Hepatocyte (in vitro differentiated cells): Measurements from ENCODE around the gene VEPH1.

ENCODE experiments used
- EZH2 ChIP-seq: fragments of 200-600 bp; sonication (generic); IDR thresholded peaks from 2 replicates; pipeline ENCODE4 v1.6.1; 2016; ENCODE audit warnings: antibody characterized with exemption, mild to moderate bottlenecking, borderline replicate concordance
- EZH2phosphoT487 ChIP-seq: fragments of 200-600 bp; sonication (generic); IDR thresholded peaks from one replicate; pipeline ENCODE4 v1.6.1; 2018; ENCODE audit warnings: antibody characterized with exemption, mild to moderate bottlenecking, low read depth, moderate library complexity; ENCODE audit not compliant: unreplicated experiment, severe bottlenecking
- TF ChIP-seq, protein P1 (sequence below): fragments of 200-600 bp; sonication (generic); IDR thresholded peaks from 2 replicates; pipeline ENCODE4 v1.5.1; 2016; ENCODE audit warnings: antibody characterized with exemption, mild to moderate bottlenecking; ENCODE audit not compliant: poor library complexity

DNA sequence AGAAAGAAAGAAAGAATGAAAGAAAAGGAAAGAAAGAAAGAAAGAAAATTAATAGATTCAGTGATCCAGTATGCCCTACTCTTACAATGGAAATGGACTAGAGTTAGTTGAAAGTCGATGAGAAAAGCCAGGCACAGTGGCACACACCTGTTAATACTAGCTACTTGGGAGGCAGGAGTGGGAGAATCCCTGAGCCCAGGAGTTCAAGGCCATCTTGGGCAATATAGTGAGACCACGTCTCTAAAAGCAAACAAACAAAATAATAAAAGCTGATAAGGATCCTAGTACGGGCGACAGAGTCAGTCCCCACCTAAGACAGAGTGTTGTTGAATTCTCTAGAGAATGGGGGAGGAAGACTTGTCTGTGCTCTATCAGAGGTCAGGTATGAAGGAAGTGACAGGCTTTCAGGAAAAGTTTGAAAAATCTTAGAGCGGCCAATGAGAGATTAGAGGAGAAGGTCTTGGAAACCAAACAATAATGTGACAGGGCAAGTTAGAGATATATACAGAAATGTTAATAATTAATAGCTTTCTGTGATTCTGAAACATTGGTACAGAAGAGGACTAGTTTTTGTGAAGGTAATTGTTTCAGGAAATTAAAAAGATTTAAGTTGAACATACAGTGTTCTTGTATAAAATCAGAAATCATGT lies 184.5 kb downstream of the VEPH1 start:
- TF ChIP-seq, protein P1, sequence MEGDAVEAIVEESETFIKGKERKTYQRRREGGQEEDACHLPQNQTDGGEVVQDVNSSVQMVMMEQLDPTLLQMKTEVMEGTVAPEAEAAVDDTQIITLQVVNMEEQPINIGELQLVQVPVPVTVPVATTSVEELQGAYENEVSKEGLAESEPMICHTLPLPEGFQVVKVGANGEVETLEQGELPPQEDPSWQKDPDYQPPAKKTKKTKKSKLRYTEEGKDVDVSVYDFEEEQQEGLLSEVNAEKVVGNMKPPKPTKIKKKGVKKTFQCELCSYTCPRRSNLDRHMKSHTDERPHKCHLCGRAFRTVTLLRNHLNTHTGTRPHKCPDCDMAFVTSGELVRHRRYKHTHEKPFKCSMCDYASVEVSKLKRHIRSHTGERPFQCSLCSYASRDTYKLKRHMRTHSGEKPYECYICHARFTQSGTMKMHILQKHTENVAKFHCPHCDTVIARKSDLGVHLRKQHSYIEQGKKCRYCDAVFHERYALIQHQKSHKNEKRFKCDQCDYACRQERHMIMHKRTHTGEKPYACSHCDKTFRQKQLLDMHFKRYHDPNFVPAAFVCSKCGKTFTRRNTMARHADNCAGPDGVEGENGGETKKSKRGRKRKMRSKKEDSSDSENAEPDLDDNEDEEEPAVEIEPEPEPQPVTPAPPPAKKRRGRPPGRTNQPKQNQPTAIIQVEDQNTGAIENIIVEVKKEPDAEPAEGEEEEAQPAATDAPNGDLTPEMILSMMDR, result no peak
- no peak for TF ChIP-seq EZH2
- no peak for TF ChIP-seq EZH2phosphoT487
